Large intestine (tissue), 12 donors: ENCODE measurements around the gene JUN. TPM values are rescaled to one million over a fixed set of nuclear protein-coding genes. Genes with fewer than 3 reads are reported as not detected.

Experiments
- DNase-seq, 2 donors: peaks; one replicate each; pipeline versions ENCODE4 v3.0.0 to v3.0.0-alpha.2; 2013
- H3K27ac ChIP-seq: one replicate; pipeline ENCODE4 v1.5.1; 2013; ENCODE audit warnings: low read length
- H3K27me3 ChIP-seq: 2 replicates; pipeline ENCODE4 v1.6.1; 2013; ENCODE audit warnings: low read length; ENCODE audit not compliant: control insufficient read depth, insufficient read depth
- H3K36me3 ChIP-seq: 2 replicates; pipeline ENCODE4 v1.6.1; 2013; ENCODE audit warnings: low read length; ENCODE audit not compliant: control insufficient read depth, insufficient read depth
- H3K4me1 ChIP-seq: one replicate; pipeline ENCODE4 v1.6.1; 2013; ENCODE audit warnings: low read length; ENCODE audit not compliant: control insufficient read depth, insufficient read depth
- H3K4me3 ChIP-seq: one replicate; pipeline ENCODE4 v1.5.1; 2013; ENCODE audit warnings: low read length
- H3K9me3 ChIP-seq: one replicate; pipeline ENCODE4 v1.6.1; 2013; ENCODE audit warnings: mild to moderate bottlenecking, low read depth, low read length, moderate library complexity; ENCODE audit not compliant: control insufficient read depth
- WGBS: methylation state at CpG from one replicate; pipeline ENCODE4 v1.1.5; 2013; ENCODE audit warnings: low lambda C conversion rate; ENCODE audit not compliant: insufficient coverage; 5-methylcytosine and 5-hydroxymethylcytosine counted together
- long read RNA-seq, 11 donors: transcript quantifications; one replicate each; lab custom pipeline, GENCODE V29; 2026
- polyA plus RNA-seq: library from polyadenylated mRNA; unstranded; fragments of 120-200 nt; gene quantifications from one replicate; pipeline ENCODE4 v1.2.1, GENCODE V29; 2013

Gene JUN
- polyA plus RNA-seq: 385 TPM
- long read RNA-seq, donor 1, transcript JUN-201 (1 exons, 3,540 nt): major isoform, 257 of 257 reads
- long read RNA-seq, donor 1, partial matches to known transcripts: 0 of 257 reads
- long read RNA-seq, donor 1, other reads (novel, unspliced or antisense): 0 of 257 reads
- long read RNA-seq, donor 2, transcript JUN-201 (1 exons, 3,540 nt): major isoform, 408 of 408 reads
- long read RNA-seq, donor 2, partial matches to known transcripts: 0 of 408 reads
- long read RNA-seq, donor 2, other reads (novel, unspliced or antisense): 0 of 408 reads
- long read RNA-seq, donor 3: 0 reads
- long read RNA-seq, donor 4, transcript JUN-201 (1 exons, 3,540 nt): major isoform, 94 of 94 reads
- long read RNA-seq, donor 4, partial matches to known transcripts: 0 of 94 reads
- long read RNA-seq, donor 4, other reads (novel, unspliced or antisense): 0 of 94 reads
- long read RNA-seq, donor 5, transcript JUN-201 (1 exons, 3,540 nt): major isoform, 520 of 520 reads
- long read RNA-seq, donor 5, partial matches to known transcripts: 0 of 520 reads
- long read RNA-seq, donor 5, other reads (novel, unspliced or antisense): 0 of 520 reads
- long read RNA-seq, donor 6, transcript JUN-201 (1 exons, 3,540 nt): major isoform, 731 of 731 reads
- long read RNA-seq, donor 6, partial matches to known transcripts: 0 of 731 reads
- long read RNA-seq, donor 6, other reads (novel, unspliced or antisense): 0 of 731 reads
- long read RNA-seq, donor 7, transcript JUN-201 (1 exons, 3,540 nt): major isoform, 731 of 731 reads
- long read RNA-seq, donor 7, partial matches to known transcripts: 0 of 731 reads
- long read RNA-seq, donor 7, other reads (novel, unspliced or antisense): 0 of 731 reads
- long read RNA-seq, donor 8, transcript JUN-201 (1 exons, 3,540 nt): major isoform, 604 of 604 reads
- long read RNA-seq, donor 8, partial matches to known transcripts: 0 of 604 reads
- long read RNA-seq, donor 8, other reads (novel, unspliced or antisense): 0 of 604 reads
- long read RNA-seq, donor 9, transcript JUN-201 (1 exons, 3,540 nt): major isoform, 244 of 244 reads
- long read RNA-seq, donor 9, partial matches to known transcripts: 0 of 244 reads
- long read RNA-seq, donor 9, other reads (novel, unspliced or antisense): 0 of 244 reads
- long read RNA-seq, donor 10, transcript JUN-201 (1 exons, 3,540 nt): major isoform, 592 of 592 reads
- long read RNA-seq, donor 10, partial matches to known transcripts: 0 of 592 reads
- long read RNA-seq, donor 10, other reads (novel, unspliced or antisense): 0 of 592 reads
- long read RNA-seq, donor 11, transcript JUN-201 (1 exons, 3,540 nt): major isoform, 250 of 250 reads
- long read RNA-seq, donor 11, partial matches to known transcripts: 0 of 250 reads
- long read RNA-seq, donor 11, other reads (novel, unspliced or antisense): 0 of 250 reads

DNA sequence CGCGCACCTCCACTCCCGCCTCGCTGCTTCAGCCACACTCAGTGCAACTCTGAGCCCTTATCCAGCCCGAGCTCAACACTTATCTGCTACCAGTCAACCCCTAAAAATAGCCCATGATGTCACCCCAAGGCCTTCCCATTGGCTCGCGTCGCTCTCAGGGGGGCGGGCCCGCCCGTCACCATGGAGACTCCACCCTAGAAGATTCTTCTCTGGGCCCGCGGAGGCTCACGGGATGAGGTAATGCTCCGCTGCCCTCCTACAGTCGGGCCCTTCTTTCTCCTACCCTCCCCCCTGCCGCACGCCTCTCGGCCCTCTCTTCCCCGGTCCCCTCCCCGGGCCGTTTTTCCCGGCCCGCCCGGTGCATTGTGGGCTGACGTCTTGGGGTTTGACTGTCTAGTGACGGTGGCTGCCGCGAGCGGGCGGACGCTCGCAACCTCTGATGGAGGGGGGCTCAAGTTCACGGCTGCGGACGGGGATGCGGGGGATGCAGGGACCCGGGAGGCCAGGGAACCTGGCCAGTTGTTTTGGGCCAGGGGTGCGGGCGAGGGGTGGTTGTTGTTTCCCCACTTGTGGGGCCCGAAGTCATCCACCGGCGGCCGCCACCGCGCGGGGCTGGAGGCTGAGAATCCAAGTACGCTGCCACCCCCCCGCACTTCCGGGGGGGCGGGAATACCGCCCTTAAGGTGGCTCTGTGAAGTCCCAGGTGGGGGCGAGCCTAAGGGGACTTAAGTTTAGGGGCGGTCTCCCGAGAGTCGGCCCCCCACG, at the start of gene JUN:
Gene JUN (minus strand): TSS at position 55 of the 765 bp plus-strand sequence. CDS start 977 bp downstream, outside the sequence.
- Histone ChIP-seq H3K27ac (peak within 1 kb of the TSS; percentile 96), H3K9me3 (no peaks in the 10 kb centered on the region), H3K27me3 (no peaks in the 10 kb centered on the region), H3K36me3 (peaks cover 4% of the 10 kb centered on the region), H3K4me3 (peak within 1 kb of the TSS; percentile 86), H3K4me1 (peaks cover 12% of the 10 kb centered on the region)
- DNase-seq: peak; percentile 100
- WGBS: no CpG with 5 or more reads among the region's 57 CpGs

DNA sequence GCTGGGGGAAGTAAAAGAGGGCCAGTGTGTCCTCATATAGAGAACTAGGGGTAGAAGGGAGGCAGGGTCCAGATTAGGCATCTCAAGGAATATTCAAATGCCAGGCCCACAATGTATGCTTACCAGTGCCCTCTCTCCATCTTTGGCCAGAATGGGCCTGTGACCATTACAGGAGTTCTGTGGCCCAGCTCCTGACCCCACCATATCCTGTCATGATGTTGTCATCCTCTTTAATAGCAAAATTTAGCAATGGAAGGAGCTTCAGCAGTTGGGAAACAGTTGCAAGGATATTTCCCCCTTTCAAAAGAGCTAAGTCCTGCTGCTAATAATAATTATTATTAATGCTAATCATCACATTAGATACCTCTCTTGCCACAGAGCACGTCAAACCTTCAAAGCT, 49.3 kb upstream of the JUN start:
- no peak overlapping the region for H3K4me3 ChIP-seq
- H3K27ac ChIP-seq: no peak overlapping the region
- no peaks in the 10 kb centered on the region for H3K9me3 ChIP-seq
- H3K27me3 ChIP-seq: no peaks in the 10 kb centered on the region
- DNase-seq: no peak
- no peaks in the 10 kb centered on the region for H3K4me1 ChIP-seq
- H3K36me3 ChIP-seq: no peaks in the 10 kb centered on the region
- WGBS: no CpG with 5 or more reads among the region's 1 CpG

DNA sequence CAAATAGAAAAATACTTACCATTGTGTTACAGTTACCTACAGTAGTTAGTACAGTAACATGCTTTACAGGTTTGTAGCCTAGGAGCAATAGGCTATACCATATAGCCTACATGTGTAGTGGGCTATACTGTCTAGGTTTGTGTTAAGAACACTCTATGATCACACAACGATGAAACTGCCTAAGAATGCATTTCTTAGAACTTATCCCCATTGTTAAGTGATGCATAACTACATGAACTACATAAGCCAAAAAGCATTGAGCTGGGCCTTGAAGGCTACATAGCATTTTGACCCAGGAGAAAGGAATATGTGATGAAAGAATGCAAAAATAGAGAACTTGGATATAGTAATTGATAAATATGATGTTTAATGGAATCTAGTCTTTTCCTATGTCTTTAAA, 46.4 kb upstream of the JUN start:
- WGBS: no CpG with 5 or more reads among the region's 1 CpG
- Histone ChIP-seq H3K36me3 (no peaks in the 10 kb centered on the region), H3K4me3 (no peak overlapping the region), H3K9me3 (peaks cover 5% of the 10 kb centered on the region), H3K4me1 (no peaks in the 10 kb centered on the region), H3K27ac (no peak overlapping the region), H3K27me3 (no peaks in the 10 kb centered on the region)
- no peak for DNase-seq

DNA sequence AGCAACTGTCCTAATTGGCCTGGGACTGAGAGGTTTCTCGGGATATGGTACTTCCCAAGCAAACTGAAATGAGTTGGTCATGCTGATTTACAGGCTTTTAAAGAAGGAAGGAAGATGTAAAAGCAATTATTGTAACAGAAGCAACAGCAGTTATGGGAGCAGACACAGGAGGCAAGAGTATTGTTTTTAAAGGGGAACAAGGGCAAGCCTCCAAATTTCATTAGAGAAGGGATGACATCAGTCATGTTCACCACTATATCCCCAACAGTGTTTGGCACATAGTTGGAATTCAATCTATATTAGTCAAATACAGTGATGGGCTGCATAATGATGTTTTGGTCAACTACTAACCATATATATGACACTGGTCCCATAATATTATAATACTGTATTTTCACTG, 46.0 kb upstream of the JUN start:
- peaks cover 3% of the 10 kb centered on the region for H3K4me1 ChIP-seq
- H3K36me3 ChIP-seq: no peaks in the 10 kb centered on the region
- DNase-seq: no peak
- H3K4me3 ChIP-seq: no peak overlapping the region
- peaks cover 5% of the 10 kb centered on the region for H3K9me3 ChIP-seq
- WGBS: no CpG with 5 or more reads among the region's 1 CpG
- H3K27ac ChIP-seq: no peak overlapping the region
- H3K27me3 ChIP-seq: no peaks in the 10 kb centered on the region

DNA sequence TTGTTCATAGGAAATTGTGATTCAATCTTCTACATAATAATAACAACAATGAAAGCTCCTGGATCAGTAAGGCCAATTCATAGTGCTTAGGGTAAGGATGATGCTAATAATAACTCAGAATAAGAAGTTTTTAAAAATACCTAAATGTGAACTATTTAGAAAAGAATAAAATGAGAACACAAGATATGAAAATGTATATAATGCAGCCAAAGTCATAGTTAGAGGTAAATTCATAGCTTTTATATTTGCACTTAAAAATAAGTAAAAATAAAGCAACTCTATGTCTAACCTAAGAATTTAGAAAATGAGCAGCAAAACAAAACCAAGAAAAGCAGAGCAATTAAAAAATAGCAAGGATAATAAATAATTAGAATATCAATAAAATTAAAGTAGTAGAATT, 43.5 kb upstream of the JUN start:
- DNase-seq: no peak
- Histone ChIP-seq H3K9me3 (peaks cover 5% of the 10 kb centered on the region), H3K36me3 (no peaks in the 10 kb centered on the region), H3K27me3 (no peaks in the 10 kb centered on the region), H3K4me3 (no peak overlapping the region), H3K4me1 (peaks cover 3% of the 10 kb centered on the region), H3K27ac (no peak overlapping the region)

DNA sequence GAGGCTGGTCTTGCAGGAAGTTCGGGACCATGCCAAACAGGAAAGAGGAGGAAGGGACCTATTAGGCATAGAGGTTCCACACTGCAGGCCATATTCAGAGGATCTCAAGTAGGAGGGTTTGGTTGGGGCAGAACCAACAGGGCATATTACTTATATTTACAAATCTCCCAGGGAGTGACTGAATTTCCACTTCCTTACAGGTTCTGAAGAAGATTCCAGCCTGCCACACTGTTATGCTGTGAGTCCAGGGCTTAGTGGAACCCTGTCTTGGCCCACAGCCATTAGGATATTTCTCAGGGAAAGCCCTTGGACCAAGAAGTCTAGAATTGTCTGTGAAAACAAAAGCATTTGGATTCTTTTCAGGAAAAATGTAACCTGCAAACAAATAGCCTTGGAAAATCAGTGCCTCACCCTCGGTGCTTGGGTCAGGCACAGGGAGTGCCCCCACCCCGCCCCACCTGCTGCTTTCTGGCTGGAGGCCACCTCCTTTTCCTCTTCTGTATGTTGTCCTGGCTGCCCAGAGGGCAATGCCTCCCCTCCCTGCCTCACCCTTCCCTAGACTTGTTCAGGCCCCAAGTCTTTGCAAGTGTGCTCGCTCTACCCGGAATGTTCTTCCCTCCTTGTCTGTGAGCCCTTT, 41.0 kb upstream of the JUN start:
- Histone ChIP-seq H3K36me3 (no peaks in the 10 kb centered on the region), H3K9me3 (peaks cover 5% of the 10 kb centered on the region), H3K4me1 (peaks cover 5% of the 10 kb centered on the region), H3K27me3 (no peaks in the 10 kb centered on the region), H3K4me3 (no peak overlapping the region), H3K27ac (no peak overlapping the region)
- no CpG with 5 or more reads among the region's 5 CpGs for WGBS
- peak in 1 of 2 donors; percentile 56 for DNase-seq

DNA sequence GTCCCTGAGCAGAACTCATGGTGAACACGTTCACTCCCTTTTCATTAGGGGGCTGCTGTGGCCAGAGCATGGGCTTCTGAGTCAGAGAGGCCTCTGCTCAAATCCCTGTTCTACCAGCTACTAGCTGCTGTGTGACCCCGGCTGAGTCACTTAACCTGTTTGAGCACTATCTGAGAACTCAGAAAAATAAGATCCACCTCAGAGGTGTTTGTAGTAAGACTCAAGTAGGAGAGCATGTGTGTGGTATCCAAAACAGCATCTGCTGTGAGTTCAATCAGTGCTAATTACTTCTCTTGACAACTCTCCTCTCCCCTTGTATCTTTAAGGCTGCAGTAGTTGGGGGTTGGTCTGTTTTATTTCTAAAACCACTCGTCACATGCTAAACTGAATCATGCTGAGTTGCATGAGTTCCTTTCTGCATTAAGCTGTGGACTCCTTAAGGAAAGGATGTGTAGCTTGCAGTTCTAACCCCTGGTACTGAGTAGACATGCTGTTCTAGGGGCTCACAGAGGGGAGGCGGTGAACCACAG, 39.7 kb upstream of the JUN start:
- no peak for DNase-seq
- H3K27me3 ChIP-seq: no peaks in the 10 kb centered on the region

DNA sequence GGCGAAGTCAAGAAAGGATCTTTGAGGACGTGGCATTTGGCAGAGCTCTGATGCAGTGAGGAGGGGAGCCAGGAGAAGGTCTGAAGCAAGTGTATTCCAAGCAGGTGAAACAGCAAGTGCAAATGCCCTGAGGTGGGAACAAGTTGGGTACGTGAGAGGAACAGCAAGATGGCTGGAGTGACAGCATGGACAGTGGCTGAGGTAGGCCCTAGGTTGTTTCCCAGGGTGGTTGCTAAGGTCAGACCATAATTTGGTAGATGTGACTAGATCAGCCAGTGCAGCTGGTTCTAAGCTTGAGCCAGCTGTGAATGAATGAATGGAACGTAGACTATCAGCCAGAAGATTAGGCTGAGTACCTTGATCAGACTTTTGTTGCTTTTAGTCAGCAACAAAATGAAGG, 37.5 kb upstream of the JUN start:
- Histone ChIP-seq H3K27me3 (no peaks in the 10 kb centered on the region), H3K27ac (no peak overlapping the region), H3K4me1 (peaks cover 14% of the 10 kb centered on the region), H3K4me3 (no peak overlapping the region), H3K36me3 (no peaks in the 10 kb centered on the region), H3K9me3 (no peaks in the 10 kb centered on the region)
- DNase-seq: no peak
- WGBS: 88% methylated on average over 3 of the region's 4 CpGs

More for the DNA sequence above, 39.7 kb upstream of the JUN start:
- Histone ChIP-seq H3K36me3 (no peaks in the 10 kb centered on the region), H3K27ac (no peak overlapping the region), H3K4me3 (no peak overlapping the region), H3K4me1 (peaks cover 8% of the 10 kb centered on the region), H3K9me3 (peaks cover 5% of the 10 kb centered on the region)
- no CpG with 5 or more reads among the region's 4 CpGs for WGBS

DNA sequence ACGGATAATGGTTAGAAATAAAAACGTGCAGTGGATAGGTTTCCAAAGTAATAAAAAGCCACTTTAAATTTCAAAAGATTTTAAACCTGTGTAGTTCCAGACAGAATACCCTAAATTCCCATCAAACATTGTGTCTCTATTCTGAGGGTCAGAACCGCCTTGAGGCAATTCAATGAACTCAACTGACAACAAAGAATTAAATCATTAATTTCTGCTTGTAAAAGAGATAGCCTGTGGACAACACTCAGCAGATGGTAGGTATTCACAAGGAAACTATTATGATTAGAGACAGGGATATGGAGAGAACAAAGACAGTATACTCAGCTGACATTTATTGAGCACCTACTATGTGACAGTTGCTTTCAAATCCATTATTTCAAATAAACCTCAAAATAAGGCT, 35.1 kb upstream of the JUN start:
- Histone ChIP-seq H3K27ac (no peak overlapping the region), H3K27me3 (no peaks in the 10 kb centered on the region), H3K36me3 (no peaks in the 10 kb centered on the region), H3K9me3 (no peaks in the 10 kb centered on the region), H3K4me3 (no peak overlapping the region), H3K4me1 (peaks cover 19% of the 10 kb centered on the region)
- DNase-seq: no peak
- 76% methylated on average over 2 of the region's 3 CpGs for WGBS
